HG03520 (cell line): ENCODE results near the gene PRR18.

Experiments used
- ATAC-seq: cut with Tn5 transposase; IDR thresholded peaks from one replicate; pipeline ENCODE4 v1.9.1; 2021; ENCODE audit warnings: mild to moderate bottlenecking, moderate library complexity; ENCODE audit not compliant: unreplicated experiment

The PRR18 gene

DNA sequence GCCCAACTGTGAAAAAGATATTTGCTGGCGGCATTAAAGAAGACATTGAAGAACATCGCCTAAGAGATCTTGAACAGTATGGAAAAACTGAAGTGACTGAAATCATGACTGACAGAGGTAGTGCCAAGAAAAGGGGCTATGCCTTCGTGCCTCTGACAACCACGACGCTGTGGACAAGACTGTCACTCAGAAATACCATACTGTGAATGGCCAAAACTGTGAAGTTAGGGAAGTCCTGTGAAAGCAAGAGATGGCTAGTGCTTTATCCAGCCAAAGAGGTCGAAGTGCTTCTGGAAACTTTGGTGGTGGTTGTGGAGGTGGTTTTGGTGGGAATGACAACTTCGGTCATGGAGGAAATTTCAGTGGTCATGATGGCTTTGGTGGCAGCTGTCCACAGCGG, 26.7 kb upstream of the PRR18 start:
- no peak for ATAC-seq

DNA sequence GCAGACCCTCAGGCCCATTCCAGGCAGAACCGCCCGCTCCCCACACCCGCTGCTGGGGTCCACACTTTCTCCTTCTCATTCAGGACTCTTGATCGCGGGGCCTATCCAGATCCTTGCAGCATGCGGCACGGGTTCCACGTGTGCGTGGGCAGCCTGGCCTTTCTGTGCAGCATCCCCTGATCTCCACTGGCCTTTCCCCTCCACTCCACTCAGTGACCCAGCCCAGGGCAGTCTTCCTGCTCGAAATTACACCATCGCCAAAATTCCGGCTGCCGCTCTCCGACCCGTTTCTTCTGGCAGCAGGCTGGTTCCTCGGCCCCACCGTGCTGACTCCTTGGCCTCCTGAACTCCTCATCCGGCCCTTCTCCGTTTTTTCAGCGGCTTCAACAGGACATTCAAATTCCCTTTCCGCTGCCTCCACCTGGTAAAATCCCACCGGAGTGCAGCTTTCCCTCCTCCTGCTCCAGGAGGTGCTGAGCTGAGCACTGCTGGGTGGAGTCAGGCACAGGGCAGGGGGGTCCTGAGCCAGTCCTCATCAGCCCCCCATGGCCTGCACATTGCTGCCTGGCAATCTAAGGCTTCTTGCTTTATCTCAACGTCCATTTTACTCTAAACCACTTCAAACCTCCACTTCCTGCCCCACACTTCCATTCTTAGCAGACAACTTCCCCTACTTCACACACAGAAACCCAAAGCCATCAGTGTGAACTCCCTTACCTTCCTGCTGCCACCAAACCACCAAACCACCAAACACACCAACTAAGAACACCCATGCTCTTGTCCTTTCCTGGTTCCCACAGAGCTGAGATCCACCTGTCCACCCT, 25.2 kb upstream of the PRR18 start:
- ATAC-seq = peak; percentile 54

GRCh38 chr6:166331503-166332415, 23.6 kb upstream of the PRR18 start:
- ATAC-seq = no peak

DNA sequence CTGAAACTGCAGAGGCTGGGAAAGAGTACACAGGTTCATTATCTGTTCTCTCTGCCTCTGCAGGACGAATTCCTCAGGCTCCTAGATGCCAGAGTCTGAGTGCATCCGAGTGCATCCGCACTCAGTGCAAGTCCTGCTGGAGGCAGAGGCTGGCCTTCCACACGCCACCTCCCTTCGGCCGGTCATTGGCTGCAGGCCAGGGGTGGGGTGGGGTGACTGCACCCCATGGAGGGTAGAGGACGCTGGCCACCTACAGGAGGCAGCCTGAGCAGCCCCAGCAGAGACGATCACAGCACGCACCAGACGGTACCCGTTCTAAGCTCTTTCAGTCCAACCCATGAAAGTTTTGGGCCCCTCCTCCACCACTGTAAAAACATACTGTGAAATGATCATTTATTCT, 22.4 kb upstream of the PRR18 start:
- ATAC-seq = no peak

DNA sequence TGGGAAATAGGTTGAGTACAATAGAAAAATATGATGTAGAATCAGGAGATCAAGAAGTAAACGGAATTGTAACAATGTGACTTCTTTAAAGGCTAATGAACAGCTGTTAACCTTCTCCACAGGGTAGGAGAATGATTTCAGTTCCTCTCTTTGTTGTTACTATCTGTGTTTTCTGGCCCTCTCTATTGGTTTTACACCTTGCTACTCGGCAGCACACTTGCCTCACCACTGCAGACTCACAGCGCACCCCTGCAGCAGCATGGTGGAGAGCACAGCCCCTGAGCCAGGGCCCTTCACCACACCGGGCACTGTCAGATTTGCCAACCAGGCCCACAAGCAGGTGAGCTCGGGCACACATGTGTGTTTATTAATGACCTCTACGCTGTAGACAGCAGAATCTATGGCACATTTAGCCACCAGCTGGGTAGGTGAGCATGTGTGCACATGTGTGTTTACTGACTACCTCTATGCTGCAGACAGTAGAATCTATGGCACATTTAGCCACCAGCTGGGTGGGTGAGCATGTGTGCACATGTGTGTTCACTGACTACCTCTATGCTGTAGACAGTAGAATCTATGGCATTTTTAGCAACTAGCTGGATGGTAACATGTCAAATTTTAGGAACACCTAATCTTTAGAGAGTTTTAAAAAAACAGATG, 17.3 kb upstream of the PRR18 start:
- ATAC-seq = peak; percentile 46

GRCh38 chr6:166323395-166323794, 15.2 kb upstream of the PRR18 start:
- ATAC-seq = no peak

DNA sequence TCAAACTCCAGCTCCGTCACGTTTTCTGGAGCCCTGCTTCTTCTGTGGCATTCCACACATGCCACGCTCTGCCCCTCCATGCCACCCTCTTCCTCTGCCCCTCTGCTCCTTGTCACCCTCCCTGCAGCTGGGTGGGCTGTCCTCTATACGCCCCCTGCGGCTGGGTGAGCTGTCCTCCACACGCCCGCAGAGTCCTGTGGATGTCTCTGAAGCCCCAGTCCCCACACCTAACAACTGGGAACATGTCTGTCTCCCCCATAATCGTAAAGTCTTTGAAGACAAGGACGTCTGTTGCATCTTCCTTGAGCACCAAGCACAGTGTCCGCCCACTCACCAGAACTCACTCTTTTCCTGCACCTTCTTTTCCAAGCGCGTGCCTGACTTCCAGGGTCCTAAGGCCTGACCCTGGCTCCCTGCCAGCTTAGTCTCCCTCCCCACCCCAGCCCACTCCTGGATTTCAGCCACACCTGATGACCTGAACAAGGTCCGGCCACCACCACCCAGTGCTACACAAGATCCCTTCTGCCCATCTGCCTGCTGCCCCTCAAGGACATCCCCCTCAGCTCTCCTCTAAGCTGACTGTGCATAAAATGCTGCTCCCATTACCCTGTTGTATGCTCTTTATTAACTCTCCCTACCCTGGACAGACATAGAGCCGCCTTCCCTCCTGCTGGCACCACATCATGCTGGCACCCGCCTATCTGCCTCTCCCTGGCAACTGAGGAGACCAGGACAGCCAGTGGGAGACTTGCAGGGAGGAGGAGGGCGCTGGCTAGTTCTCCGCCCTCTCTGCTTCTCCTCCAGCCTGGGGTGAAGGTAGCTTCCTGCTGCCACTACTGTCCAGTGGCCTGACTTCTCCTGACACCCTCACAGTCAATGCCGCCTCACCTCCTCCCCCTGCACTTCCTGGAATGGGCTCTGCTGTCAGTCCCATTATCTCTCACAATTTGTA, 10.7 kb upstream of the PRR18 start:
- no peak for ATAC-seq

DNA sequence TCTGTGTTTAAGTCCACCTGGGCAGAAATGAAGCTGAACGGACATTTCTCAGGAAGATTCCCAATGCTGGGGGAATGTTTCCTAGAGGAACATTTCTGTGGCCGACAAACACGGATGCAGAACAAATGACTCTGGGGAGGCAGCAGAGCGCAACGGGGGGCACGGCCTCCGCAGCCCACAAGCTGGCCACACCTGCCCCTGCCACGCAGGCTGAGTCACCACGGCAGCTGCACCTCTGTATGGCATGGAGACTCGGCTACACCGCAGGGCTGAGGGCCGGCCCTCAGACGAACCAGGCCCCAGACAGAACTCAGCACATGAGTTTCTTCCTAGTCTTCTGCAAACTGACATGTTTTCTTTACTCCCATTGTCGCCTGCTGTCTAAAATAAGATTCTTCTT, 10.0 kb upstream of the PRR18 start:
- ATAC-seq = no peak

DNA sequence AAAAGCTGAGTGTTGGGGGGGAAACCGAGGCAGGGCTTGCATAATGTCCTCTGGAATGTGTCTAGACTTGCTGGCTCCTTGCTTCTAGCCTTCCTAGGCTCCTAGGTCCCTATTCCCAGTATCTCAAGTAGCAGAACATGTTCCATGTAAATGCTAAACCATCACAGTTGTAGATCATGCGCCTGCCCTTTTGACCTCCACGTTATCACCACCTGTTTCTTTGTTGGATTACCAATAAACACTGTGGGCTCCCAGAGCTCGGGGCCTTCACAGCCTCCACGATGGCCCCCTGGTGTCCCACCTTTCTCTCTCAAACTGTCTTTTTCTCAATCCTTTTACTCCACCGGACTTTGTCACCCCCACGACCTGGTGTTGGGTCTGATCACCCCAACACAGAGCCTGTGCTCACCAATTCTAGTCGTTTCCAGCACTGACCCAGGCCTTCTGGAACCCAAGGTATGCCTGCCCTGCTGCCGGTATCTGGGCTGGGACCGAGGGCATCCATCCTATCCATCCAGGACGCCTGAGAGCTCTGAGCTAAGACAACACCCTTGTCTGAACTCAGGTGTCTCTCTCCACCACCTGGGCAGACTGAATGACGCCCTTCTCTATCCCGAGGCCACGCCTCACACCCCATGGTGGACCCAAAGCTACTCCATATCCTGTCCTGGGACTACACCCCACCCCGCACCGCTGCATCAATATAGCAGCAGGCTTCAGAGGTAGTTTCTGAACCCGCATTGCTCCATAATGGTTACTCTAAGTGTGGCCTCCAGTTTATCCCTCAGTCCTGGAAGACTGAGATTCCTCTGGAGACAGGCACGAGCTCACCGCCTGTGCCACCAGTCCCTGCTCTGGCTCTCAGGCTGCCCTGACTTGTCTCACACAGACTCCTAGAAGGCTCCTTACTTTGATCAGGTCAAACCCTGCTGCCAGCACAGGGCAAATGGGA, 9.3 kb upstream of the PRR18 start:
- no peak for ATAC-seq

DNA sequence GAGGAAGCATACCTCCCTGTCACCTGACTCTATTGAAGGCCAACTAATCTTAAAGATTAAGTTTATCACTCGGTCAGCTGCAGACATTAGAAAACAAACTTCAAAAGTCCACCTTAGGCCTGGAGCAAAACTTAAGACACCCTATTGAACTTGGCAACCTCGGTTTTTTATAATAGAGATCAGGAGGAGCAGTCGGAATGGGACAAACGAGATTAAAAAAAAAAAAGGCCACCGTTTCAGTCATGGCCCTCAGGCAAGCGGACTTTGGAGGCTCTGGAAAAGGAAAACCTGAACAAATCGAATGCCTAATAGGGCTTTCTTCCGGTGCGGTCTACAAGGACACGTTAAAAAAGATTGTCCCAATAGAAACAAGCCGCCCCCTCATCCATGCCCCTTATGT, 7.2 kb upstream of the PRR18 start:
- no peak for ATAC-seq

DNA sequence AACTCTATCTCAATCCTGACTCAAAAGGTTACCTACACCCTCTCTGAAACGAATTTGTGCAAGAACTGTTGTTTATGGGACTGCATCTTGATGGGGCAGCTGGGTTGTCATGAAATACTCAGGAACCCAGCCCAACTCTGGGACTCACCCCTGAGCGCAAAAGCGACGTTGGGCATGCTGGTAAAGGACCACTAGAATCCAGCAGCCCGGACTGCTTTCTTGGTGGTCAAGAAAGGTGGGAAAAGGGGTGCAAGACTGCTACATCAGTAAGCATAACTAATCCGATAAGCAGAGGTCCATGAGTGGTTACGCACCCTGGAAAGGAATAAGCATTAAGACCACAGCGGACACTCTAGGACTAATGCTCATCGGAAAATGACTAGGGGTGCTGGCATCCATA, 6.3 kb upstream of the PRR18 start:
- no peak for ATAC-seq

- peak; percentile 69 for ATAC-seq
Measured at GRCh38 chr6:166313255-166314070, 5.3 kb upstream of the PRR18 start.

- no peak for ATAC-seq
Measured at GRCh38 chr6:166312832-166313231, 4.6 kb upstream of the PRR18 start.

DNA sequence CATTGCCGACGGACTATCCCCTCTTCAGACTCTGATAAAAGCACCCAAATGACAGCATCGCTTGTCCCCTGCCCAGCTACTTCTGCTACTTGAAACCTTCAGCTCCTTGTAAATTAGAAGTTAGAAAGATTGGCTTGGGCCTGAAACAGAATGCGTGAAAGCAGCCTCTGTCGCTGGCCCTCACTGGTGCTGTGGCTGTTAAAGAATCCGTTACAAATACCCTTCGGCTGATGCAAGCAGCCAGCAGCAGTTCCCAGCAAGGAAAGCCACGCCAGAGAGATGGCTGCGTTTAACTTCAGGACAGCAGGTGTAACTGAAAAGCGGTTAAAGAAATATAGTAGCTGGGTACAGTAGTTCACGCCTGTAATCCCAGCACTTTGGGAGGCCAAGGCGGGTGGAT, 2.4 kb upstream of the PRR18 start:
- no peak for ATAC-seq

GRCh38 chr6:166309977-166310376, 1.8 kb upstream of the PRR18 start:
- ATAC-seq = no peak

GRCh38 chr6:166308769-166309589, 787 bp upstream of the PRR18 start:
- ATAC-seq = no peak
